Calu3 (cell line): ENCODE measurements around the gene FAM174C. TPM values are rescaled to one million over a fixed set of nuclear protein-coding genes. Genes with fewer than 3 reads are reported as not detected.
"Not testable (repeated sequence)": the region's sequence is repeated elsewhere in the genome, so short reads cannot be mapped to it uniquely, and the experiment has no call there.

ENCODE experiments used
- BruUV-seq: library from RNA; stranded (reverse); fragments of 400-500 nt; replicated peaks from 2 replicates; lab custom pipeline; 2021; lab: Mats Ljungman, UMichigan
- CTCF ChIA-PET: fragments of 300-600 bp; sonication (Branson Sonifier 250); formaldehyde crosslinking; loops from one replicate; lab custom pipeline; 2022; ENCODE audit warnings: antibody characterized with exemption; lab: Charles Lee
- DNase-seq: peaks from one replicate; pipeline ENCODE4 v3.0.0; 2022
- H3K27ac Mint-ChIP-seq: one replicate; pipeline ENCODE4 v1.8.0; 2022; ENCODE audit warnings: mixed read lengths; ENCODE audit not compliant: unreplicated experiment
- H3K27me3 Mint-ChIP-seq: one replicate; pipeline ENCODE4 v1.8.0; 2022; ENCODE audit warnings: mixed read lengths; ENCODE audit not compliant: unreplicated experiment
- H3K36me3 Mint-ChIP-seq: one replicate; pipeline ENCODE4 v1.8.0; 2022; ENCODE audit warnings: mild to moderate bottlenecking, moderate library complexity, mixed read lengths; ENCODE audit not compliant: insufficient read depth, unreplicated experiment
- H3K4me1 Mint-ChIP-seq: one replicate; pipeline ENCODE4 v1.8.0; 2022; ENCODE audit warnings: mild to moderate bottlenecking, low read depth, mixed read lengths; ENCODE audit not compliant: unreplicated experiment
- H3K4me3 Mint-ChIP-seq: one replicate; pipeline ENCODE4 v1.8.0; 2022; ENCODE audit warnings: mild to moderate bottlenecking, low read depth, moderate library complexity, mixed read lengths; ENCODE audit not compliant: unreplicated experiment
- H3K9me3 Mint-ChIP-seq: one replicate; pipeline ENCODE4 v1.8.0; 2022; ENCODE audit warnings: low read depth, mixed read lengths; ENCODE audit not compliant: unreplicated experiment
- CTCF ChIP-seq: fragments of 200-600 bp; IDR thresholded peaks from one replicate; pipeline ENCODE4 v1.8.0; 2022; ENCODE audit warnings: antibody characterized with exemption; ENCODE audit not compliant: unreplicated experiment
- intact Hi-C: fragments of 100-400 bp; cut with micrococcal nuclease; formaldehyde crosslinking; loops from one replicate; pipeline ENCODE4 v1.10.0; 2022; ENCODE audit not compliant: unreplicated experiment
- total RNA-seq: library from RNA; stranded (reverse); gene quantifications from 2 replicates; pipeline ENCODE4 v1.2.3, GENCODE V29; 2022

Gene FAM174C
- total RNA-seq, 1 experiment from 2014 or later, result 34.4 TPM

DNA sequence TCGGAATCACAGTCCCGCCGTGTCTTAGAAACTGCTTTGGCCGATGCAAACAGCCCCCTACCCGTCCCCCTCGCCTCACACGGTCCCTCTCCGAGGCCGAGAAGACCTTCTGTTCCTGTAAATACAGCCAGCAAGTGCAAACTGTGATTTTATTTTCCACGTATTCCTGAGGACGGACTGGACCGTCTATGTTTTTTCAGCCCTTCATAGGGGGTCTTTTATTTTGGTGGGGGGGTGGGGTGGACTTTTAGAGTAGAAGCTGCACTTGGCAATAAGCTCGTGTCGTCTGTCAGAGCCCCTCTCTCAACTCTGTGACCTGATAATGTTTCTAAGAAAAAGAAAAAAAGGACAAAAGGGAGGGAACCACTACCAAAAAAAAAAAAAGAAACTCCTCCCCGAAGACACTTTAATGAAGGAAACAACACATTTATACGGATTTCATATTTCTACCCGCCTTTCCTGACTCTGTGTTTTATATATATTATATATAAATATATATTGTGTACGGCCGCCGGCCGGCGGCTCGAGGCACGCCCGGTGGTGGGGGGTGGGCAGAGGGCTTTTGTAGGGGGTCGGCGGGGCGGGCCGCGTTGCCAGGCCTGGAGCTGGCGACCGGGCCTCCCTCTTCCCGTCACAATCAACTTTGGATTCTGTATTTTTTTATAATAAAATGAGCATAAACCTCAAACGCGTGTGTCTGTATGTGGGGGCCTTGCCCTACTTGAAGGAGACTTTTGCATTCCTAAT is 25.6 kb downstream of the FAM174C start:
- DNase-seq, result no peak
- CTCF ChIA-PET, result interaction anchor here (0.7 kb wide), 1 partner anchor 24 kb away, joined by 4 read pairs; no protein-coding TSS in a partner anchor
- Mint-ChIP-seq H3K4me1 (no peaks in the 10 kb centered on the region), H3K36me3 (no peaks in the 10 kb centered on the region), H3K4me3 (no peak overlapping the region), H3K27ac (no peak overlapping the region), H3K9me3 (no peaks in the 10 kb centered on the region), H3K27me3 (no peaks in the 10 kb centered on the region)
- TF ChIP-seq CTCF, result no peak
- no TSS peak for BruUV-seq
- intact Hi-C loops, result no loop called here

DNA sequence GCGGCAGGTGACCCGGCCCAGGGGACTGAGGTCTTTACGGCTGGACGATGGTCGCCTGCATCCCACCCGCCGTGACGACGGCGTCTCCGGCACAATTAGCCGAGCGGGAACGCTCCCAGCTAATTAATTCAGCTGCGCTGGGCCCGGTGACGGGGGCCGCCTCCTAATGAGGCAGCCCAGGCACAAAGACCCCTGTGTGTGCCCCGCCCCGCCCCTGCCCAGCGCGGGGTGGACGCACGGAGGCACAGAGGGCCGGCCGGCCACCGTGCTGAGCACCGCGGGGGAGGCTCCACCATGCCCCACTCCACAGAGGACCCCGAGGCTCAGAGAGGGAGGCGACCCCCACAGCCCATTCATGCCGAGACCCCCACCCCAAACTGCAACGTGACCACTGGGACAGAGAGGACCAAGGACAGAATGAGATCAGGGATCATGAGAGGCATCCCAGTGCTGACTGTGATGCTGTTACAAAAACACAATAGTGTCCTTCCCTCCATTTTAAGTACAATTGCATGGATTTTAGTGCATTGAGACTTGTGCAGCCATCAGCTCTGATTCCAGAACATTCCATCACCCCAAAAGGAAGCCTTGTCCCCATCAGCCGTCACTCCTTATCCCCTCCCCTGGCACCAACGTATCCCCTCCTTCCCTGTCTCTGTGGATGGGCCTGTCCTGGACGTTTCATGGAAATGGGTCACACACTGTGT is 27.4 kb downstream of the FAM174C start:
- Mint-ChIP-seq H3K27ac (no peak overlapping the region), H3K9me3 (no peaks in the 10 kb centered on the region), H3K27me3 (no peaks in the 10 kb centered on the region), H3K4me1 (no peaks in the 10 kb centered on the region), H3K4me3 (no peak overlapping the region), H3K36me3 (peaks cover 2% of the 10 kb centered on the region)
- intact Hi-C loops, result no loop called here
- DNase-seq, result no peak
- no TSS peak for BruUV-seq
- CTCF ChIA-PET, result no interaction called here
- TF ChIP-seq CTCF, result no peak

GRCh38 chr19:1304197-1304924 is 29.0 kb downstream of the FAM174C start:
- Mint-ChIP-seq H3K9me3 (no peaks in the 10 kb centered on the region), H3K4me3 (no peak overlapping the region), H3K36me3 (peaks cover 4% of the 10 kb centered on the region), H3K27ac (no peak overlapping the region), H3K27me3 (no peaks in the 10 kb centered on the region), H3K4me1 (no peaks in the 10 kb centered on the region)
- no peak for DNase-seq
- CTCF ChIA-PET, result no interaction called here
- no peak for TF ChIP-seq CTCF
- BruUV-seq, result no TSS peak
- intact Hi-C loops, result no loop called here

GRCh38 chr19:1305354-1305753 is 30.0 kb downstream of the FAM174C start:
- CTCF ChIA-PET, result interaction anchor here (0.7 kb wide), 1 partner anchor 137 kb away, joined by 3 read pairs; no protein-coding TSS in a partner anchor
- DNase-seq, H3K4me3 Mint-ChIP-seq, H3K27ac Mint-ChIP-seq, H3K4me1 Mint-ChIP-seq, BruUV-seq, H3K9me3 Mint-ChIP-seq, intact Hi-C loops, H3K36me3 Mint-ChIP-seq, H3K27me3 Mint-ChIP-seq: not testable (repeated sequence)
